NCI-H748 (cell line): Measurements from ENCODE around the gene LGALS1.

Experiments
- DNase-seq: peaks from one replicate; lab custom pipeline; 2025; ENCODE audit not compliant: unreplicated experiment; lab: John Stamatoyannopoulos, UW

Gene LGALS1

GRCh38 chr22:37674951-37675929 lies at the start of gene LGALS1:
Gene LGALS1 (plus strand): TSS chr22:37675636. CDS start chr22:37675703, 67 bp downstream.
- DNase-seq, result peak; percentile 64

DNA sequence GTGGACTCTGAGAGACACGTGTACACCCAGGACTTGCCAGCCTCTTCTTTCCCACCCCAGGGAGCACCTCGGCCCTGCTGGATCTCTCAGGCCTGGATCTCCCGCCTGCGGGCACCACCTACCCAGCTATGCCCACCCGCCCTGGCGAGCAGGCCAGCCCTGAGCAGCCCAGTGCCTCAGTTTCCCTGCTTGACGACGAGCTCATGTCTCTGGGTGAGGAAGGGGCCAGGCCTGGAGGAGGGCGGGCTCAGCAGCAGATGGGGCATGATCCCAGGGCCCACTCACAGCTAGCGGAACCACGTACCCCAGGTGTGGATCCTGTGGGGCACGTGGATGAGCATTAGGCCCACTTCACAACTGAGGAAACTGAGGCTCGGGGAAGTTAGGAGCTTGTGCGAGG lies 49.7 kb upstream of the LGALS1 start:
- no peak for DNase-seq

- no peak for DNase-seq
Observed at GRCh38 chr22:37626144-37626543, 49.3 kb upstream of the LGALS1 start.

- DNase-seq, result no peak
Observed at GRCh38 chr22:37626556-37627075, 48.8 kb upstream of the LGALS1 start.

DNA sequence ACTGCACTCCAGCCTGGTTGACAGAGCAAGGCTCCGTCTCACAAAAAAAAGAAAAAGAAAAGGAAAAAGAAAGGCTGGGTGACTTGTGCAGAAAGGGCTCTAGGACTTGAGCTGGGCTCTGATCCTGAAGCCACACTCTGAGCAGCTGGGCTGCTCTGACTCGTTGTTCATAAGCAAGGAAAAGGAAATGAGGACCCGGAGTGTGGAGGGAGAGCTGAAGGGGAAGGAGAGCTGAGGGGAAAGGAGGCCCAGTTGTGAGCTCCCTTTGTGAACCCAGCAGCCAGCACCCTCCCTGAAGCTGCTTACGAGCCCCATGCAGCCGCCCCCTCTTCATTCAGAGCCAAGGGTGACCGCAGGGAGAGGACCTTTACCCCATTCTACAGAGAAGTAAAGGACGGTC lies 48.3 kb upstream of the LGALS1 start:
- no peak for DNase-seq

GRCh38 chr22:37627545-37627944 lies 47.9 kb upstream of the LGALS1 start:
- no peak for DNase-seq

- no peak for DNase-seq
Observed at GRCh38 chr22:37628830-37629229, 46.6 kb upstream of the LGALS1 start.

GRCh38 chr22:37629928-37630327 lies 45.5 kb upstream of the LGALS1 start:
- DNase-seq, result no peak

DNA sequence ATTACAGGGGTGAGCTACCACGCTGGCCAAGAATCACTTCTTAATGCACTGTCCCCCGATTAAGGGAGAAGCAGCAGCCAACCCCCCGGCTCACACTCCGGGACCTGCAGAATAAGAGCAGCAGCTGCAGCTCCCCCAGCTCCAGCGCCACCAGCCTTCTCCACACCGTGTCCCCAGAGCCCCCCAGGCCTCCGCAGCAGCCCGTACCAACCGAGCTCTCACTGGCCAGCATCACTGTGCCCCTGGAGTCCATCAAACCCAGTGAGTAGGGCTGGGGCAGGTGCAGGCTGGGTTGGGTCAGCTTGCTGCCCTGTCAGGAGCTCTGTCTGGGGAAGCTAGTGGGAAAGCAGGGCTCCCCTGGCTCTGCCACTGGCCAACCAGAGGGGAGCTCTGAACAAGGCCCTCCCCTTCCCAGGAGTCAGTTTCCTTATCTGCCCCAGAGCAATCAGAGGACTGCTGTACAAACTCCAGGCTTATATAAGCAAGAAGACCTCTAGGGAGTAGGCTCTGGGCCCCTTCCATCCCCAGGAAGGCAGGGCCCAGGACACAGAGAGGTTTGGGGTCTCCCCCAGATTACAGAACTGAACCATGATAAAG lies 44.5 kb upstream of the LGALS1 start:
- DNase-seq, result no peak

- DNase-seq, result no peak
Observed at GRCh38 chr22:37631448-37632173, 43.8 kb upstream of the LGALS1 start.

DNA sequence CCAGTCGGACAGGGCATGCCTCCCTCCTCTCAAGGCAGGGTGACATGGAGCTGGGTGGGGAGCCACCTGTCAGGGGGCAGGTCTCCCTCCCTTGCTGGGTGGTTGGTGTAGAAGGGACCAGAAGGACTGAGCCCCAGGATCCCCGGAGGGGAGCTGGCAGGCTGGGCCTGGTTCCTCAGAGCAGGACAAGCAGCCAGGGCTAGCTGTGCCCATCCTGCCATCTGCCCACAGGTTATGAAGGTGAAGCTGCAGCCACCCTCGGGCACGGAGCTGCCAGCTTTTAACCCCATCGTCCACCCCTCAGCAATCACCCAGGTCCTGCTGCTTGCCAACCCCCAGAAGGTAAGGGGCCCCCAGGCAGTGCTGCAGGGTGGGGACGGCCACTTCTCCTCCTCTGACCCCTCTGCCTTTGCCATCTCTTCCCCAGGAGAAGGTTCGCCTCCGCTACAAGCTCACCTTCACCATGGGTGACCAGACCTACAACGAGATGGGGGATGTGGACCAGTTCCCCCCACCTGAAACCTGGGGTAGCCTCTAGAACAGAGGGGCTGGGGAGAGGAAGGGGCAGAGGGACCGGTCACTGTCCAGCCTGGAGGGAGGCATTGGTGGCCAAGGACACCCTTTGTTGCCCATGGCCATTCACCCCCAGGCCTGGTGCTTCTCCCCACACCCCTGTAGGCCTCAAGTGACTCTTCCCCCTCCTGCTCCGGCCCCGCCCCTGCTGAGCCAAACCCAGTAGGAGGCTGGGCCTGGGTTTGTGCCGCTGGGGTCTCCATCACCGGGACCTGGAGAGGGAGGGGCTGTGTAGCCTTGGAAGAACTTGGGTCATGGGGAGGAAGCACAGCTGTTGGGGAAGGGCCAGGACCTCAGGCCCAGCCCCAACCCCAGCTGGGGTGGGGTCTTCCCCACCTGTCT lies 43.0 kb upstream of the LGALS1 start:
- no peak for DNase-seq

DNA sequence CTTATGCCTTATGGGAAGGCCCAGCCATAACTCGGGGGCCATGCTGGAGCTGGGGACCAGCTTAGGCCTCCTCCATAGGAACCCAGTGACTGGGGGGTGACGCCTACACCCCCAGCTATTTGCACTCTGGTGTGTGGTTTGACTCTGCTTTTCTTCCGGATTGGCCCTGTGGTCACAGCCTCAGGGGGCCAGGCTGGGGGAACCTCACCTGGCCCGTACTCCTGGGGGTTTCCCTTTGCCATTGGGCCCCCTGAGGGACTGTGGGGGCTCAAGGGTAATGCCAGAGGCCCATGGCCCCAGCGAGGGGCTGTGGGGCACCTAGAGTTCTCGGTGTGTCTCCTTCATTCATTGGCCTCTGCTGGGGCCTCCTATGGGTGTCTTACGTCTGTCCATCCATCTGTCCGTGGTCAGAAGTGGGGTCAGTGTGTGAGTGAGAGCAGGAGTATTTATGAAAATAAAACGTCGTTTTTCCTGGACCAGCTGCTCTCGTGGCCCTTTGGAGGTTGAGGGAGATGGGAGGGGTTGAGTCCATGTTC lies 42.3 kb upstream of the LGALS1 start:
- DNase-seq, result no peak

DNA sequence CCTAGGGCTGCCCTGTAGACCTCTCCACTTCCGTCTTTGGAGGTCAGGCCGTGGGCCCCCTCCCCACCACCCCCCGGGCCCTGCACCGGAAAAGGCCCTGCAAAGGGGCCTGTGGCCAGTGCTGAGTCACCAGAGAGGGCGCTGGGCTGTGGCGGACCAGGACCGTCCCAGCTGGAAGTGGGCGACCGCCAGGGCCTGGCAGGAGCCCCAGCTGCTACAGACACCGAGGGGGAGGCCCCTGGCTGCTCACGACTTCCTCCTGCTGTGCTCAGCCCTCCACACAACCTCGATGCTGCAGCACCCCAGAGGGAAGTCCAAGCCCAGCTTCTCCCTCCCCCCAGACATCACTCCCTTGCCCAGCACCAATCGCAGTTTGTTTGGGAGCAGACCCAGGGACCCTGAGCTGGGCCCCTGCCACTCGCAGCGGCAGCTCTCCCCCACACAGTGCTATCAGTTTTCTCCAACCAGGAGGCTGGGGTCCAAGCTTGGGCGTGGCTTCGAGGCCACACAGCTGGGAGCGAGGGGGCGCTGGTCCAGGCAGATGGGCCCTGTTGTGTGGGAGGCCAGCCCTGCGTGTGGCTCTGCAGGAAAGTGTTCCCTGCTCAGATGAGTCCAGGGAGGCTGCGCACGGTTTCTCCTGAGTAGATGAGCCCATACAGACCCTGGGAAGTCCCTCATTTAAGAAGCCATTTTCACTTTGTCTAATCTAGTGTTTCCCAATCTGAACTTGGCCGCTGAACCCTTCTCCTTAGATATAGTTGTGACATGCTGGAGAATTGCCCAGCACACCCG lies 41.6 kb upstream of the LGALS1 start:
- no peak for DNase-seq

GRCh38 chr22:37634417-37634924 lies 41.0 kb upstream of the LGALS1 start:
- no peak for DNase-seq

DNA sequence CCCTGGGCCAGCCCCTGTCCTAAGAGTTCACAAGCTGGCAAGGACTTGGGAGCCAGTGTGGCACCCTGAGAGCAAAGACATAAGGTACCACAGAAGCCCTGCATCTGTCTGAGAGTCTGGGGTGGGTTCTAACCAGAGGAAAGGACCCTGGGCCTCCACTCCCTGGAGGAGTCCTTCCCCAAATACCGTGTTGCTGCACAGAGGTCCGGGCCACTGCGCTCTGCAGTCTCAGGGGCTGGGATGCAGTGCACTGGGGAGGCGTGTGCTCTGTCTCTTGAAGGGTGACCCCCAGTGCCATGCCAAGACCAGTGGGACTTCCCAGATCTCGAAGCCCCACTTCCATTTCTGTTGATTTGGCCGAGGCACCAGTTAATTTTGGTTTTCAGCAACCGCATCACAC lies 40.3 kb upstream of the LGALS1 start:
- DNase-seq, result no peak

- no peak for DNase-seq
Observed at GRCh38 chr22:37636186-37636948, 39.1 kb upstream of the LGALS1 start.

DNA sequence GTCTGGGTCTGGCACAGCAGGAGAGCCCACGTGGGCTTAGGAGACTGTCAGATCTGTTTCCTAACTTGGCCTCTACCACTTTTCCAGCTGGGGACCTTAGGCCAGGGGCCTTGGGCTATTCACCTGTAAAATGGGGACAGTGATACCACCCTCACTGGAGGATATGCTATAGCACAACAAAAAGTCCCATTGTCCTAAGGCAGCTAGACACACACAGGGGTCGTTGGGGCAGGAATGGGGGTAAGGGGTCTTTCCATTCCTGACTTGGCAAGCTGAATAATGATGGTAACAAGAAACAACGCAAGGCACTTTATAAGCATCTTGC lies 38.5 kb upstream of the LGALS1 start:
- no peak for DNase-seq

GRCh38 chr22:37638391-37639069 lies 36.9 kb upstream of the LGALS1 start:
- peak; percentile 14 for DNase-seq
